SK-N-SH (cell line): ENCODE measurements around the gene OLFM2. TPM values are rescaled to one million over a fixed set of nuclear protein-coding genes. Genes with fewer than 3 reads are reported as not detected.

Experiments
- CTCF ChIA-PET: fragments of 300-600, 350-600 bp; formaldehyde crosslinking; extraction: SDS; loops from one replicate; lab custom pipeline; 2021; lab: Yijun Ruan, JAX
- POLR2A ChIA-PET: fragments of 350-600 bp; sonication (Branson Sonifier 250); formaldehyde crosslinking; extraction: SDS; loops from one replicate; lab custom pipeline; 2020; ENCODE audit warnings: antibody characterized with exemption, inconsistent platforms; lab: Yijun Ruan, JAX
- DNase-seq: peaks from one replicate; pipeline ENCODE4 v3.0.0; 2012
- H2AFZ ChIP-seq: fragments of 200-600 bp; sonication (generic); 2 replicates; pipeline ENCODE4 v1.8.1; 2016; ENCODE audit warnings: antibody characterized with exemption, mild to moderate bottlenecking, low read depth
- H3F3A ChIP-seq: fragments of 200-600 bp; sonication (generic); replicated peaks from 2 replicates; pipeline ENCODE3; 2016; ENCODE audit warnings: antibody characterized with exemption, mild to moderate bottlenecking; ENCODE audit not compliant: insufficient read depth
- H3K27ac ChIP-seq, 2 experiments: fragments of 200-500 bp in 1 of 2; fragments of 200-600 bp in 1 of 2; sonication (Bioruptor generic) in 1 of 2; sonication (generic), shearing (Covaris generic) in 1 of 2; 2 replicates each; pipeline versions ENCODE4 v1.5.1 to v1.6.1; 2014 to 2016; ENCODE audit warnings: low read depth in 2 of 2, inconsistent platforms in 1 of 2, low read length in 1 of 2, mild to moderate bottlenecking in 1 of 2, mixed read lengths in 1 of 2
- H3K27me3 ChIP-seq: fragments of 200-600 bp; sonication (generic), shearing (Covaris generic); 2 replicates; pipeline ENCODE4 v1.6.1; 2016; ENCODE audit warnings: mixed run types; ENCODE audit not compliant: insufficient read depth
- H3K36me3 ChIP-seq, 2 experiments: fragments of 200-500 bp in 1 of 2; fragments of 200-600 bp in 1 of 2; sonication (Bioruptor generic) in 1 of 2; sonication (generic) in 1 of 2; replicated peaks in 1 of 2; 2 replicates each; pipeline versions ENCODE3 to v1.5.1; 2014 to 2016; ENCODE audit warnings: low read length in 1 of 2, mild to moderate bottlenecking in 1 of 2; ENCODE audit not compliant: insufficient read depth in 2 of 2, control insufficient read depth in 1 of 2
- H3K4me1 ChIP-seq, 2 experiments: fragments of 200-500 bp in 1 of 2; fragments of 200-600 bp in 1 of 2; sonication (Bioruptor generic) in 1 of 2; sonication (generic), shearing (Covaris generic) in 1 of 2; 2 replicates each; pipeline versions ENCODE4 v1.5.1 to v1.6.1; 2014 to 2016; ENCODE audit warnings: low read depth in 1 of 2, low read length in 1 of 2, mixed run types in 1 of 2; ENCODE audit not compliant: insufficient read depth in 2 of 2, control insufficient read depth in 1 of 2
- H3K4me2 ChIP-seq: fragments of 200-600 bp; sonication (generic), shearing (Covaris generic); 2 replicates; pipeline ENCODE4 v1.6.1; 2017; ENCODE audit warnings: mixed run types
- H3K4me3 ChIP-seq, 2 experiments: fragments of 200-500 bp in 1 of 2; fragments of 200-600 bp in 1 of 2; sonication (Bioruptor generic) in 1 of 2; sonication (generic), shearing (Covaris generic) in 1 of 2; 2 replicates each; pipeline versions ENCODE4 v1.5.1 to v1.8.1; 2014 to 2016; ENCODE audit warnings: low read depth in 2 of 2, inconsistent platforms in 1 of 2, low read length in 1 of 2, mild to moderate bottlenecking in 1 of 2, mixed read lengths in 1 of 2, moderate library complexity in 1 of 2
- H3K79me2 ChIP-seq: fragments of 200-600 bp; sonication (generic); 2 replicates; pipeline ENCODE4 v1.8.1; 2017; ENCODE audit warnings: mild to moderate bottlenecking; ENCODE audit not compliant: insufficient read depth
- H3K9ac ChIP-seq: fragments of 200-600 bp; sonication (generic); 2 replicates; pipeline ENCODE4 v1.6.1; 2017; ENCODE audit warnings: mixed run types
- H3K9me2 ChIP-seq: fragments of 200-600 bp; sonication (generic); 2 replicates; pipeline ENCODE4 v1.6.1; 2017; ENCODE audit warnings: mixed run types
- H3K9me3 ChIP-seq: fragments of 200-600 bp; sonication (generic); 2 replicates; pipeline ENCODE4 v1.6.1; 2017; ENCODE audit warnings: mixed run types, mild to moderate bottlenecking, moderate library complexity
- H4K20me1 ChIP-seq: fragments of 200-600 bp; sonication (generic); 2 replicates; pipeline ENCODE4 v1.6.1; 2017; ENCODE audit warnings: mild to moderate bottlenecking, mixed run types; ENCODE audit not compliant: insufficient read depth
- CHD2 ChIP-seq: fragments of 150-350 bp; IDR thresholded peaks from 2 replicates; pipeline ENCODE4 v1.6.1; 2018; ENCODE audit warnings: low read length; ENCODE audit not compliant: partially characterized antibody
- ELF1 ChIP-seq: IDR thresholded peaks from 2 replicates; pipeline ENCODE4 v1.4.0; 2012
- EP300 ChIP-seq, 2 experiments: IDR thresholded peaks; 2 replicates each; pipeline versions ENCODE4 v1.4.0 to v1.6.1; 2012; ENCODE audit warnings: borderline replicate concordance in 1 of 2, low read depth in 1 of 2, low read length in 1 of 2
- FOSL2 ChIP-seq: IDR thresholded peaks from 2 replicates; pipeline ENCODE4 v1.4.0; 2012; ENCODE audit warnings: low read depth, mild to moderate bottlenecking, moderate library complexity, borderline replicate concordance
- FOXJ3 ChIP-seq: sonication (generic); formaldehyde crosslinking; IDR thresholded peaks from 2 replicates; pipeline ENCODE4 v1.5.1; 2020; ENCODE audit warnings: mild to moderate bottlenecking, missing genetic modification reagents
- FOXM1 ChIP-seq: IDR thresholded peaks from 2 replicates; pipeline ENCODE4 v1.4.0; 2012; ENCODE audit warnings: low read depth, mild to moderate bottlenecking
- GABPA ChIP-seq: IDR thresholded peaks from 2 replicates; pipeline ENCODE4 v1.4.0; 2012; ENCODE audit warnings: low read depth, mild to moderate bottlenecking
- GATA2 ChIP-seq: sonication (generic); formaldehyde crosslinking; IDR thresholded peaks from 2 replicates; pipeline ENCODE4 v1.5.0; 2020; ENCODE audit warnings: mild to moderate bottlenecking, missing genetic modification reagents
- IRF3 ChIP-seq: fragments of 150-350 bp; IDR thresholded peaks from 2 replicates; pipeline ENCODE4 v1.6.1; 2016; ENCODE audit warnings: mild to moderate bottlenecking, low read depth, low read length
- JUND ChIP-seq: IDR thresholded peaks from 2 replicates; pipeline ENCODE4 v1.4.0; 2012
- MAX ChIP-seq: IDR thresholded peaks from 2 replicates; pipeline ENCODE4 v1.4.0; 2012; ENCODE audit warnings: low read depth
- MEF2A ChIP-seq: IDR thresholded peaks from 2 replicates; pipeline ENCODE4 v1.4.0; 2012; ENCODE audit warnings: low read depth, borderline replicate concordance
- MXI1 ChIP-seq: IDR thresholded peaks from 2 replicates; pipeline ENCODE4 v1.6.1; 2012; ENCODE audit warnings: mild to moderate bottlenecking, low read depth, low read length, improper control_type of control experiment
- NFIC ChIP-seq: IDR thresholded peaks from 2 replicates; pipeline ENCODE4 v1.4.0; 2012; ENCODE audit warnings: borderline replicate concordance
- NRF1 ChIP-seq: IDR thresholded peaks from 2 replicates; pipeline ENCODE4 v1.6.1; 2012; ENCODE audit warnings: low read depth, mild to moderate bottlenecking, low read length
- PBX3 ChIP-seq: IDR thresholded peaks from 2 replicates; pipeline ENCODE4; 2012
- RAD21 ChIP-seq: IDR thresholded peaks from 2 replicates; pipeline ENCODE4 v1.6.1; 2012; ENCODE audit warnings: mild to moderate bottlenecking, low read length
- REST ChIP-seq: IDR thresholded peaks from 2 replicates; pipeline ENCODE4 v1.6.1; 2012; ENCODE audit warnings: mild to moderate bottlenecking, low read depth, low read length, moderate library complexity
- RFX5 ChIP-seq: IDR thresholded peaks from 2 replicates; pipeline ENCODE4 v1.6.1; 2012; ENCODE audit warnings: mild to moderate bottlenecking, improper control_type of control experiment, low read length
- RXRA ChIP-seq: IDR thresholded peaks from 2 replicates; pipeline ENCODE4 v1.4.0; 2012; ENCODE audit warnings: low read depth, mild to moderate bottlenecking, borderline replicate concordance
- SMC3 ChIP-seq: IDR thresholded peaks from 2 replicates; pipeline ENCODE4 v1.6.1; 2012; ENCODE audit warnings: low read depth, low read length, improper control_type of control experiment
- TAF1 ChIP-seq: IDR thresholded peaks from 2 replicates; pipeline ENCODE4 v1.6.1; 2012; ENCODE audit warnings: low read depth, mild to moderate bottlenecking, low read length, moderate library complexity, borderline replicate concordance
- TCF12 ChIP-seq: IDR thresholded peaks from 2 replicates; pipeline ENCODE4 v1.4.0; 2012
- USF1 ChIP-seq: IDR thresholded peaks from 2 replicates; pipeline ENCODE4 v1.4.0; 2012; ENCODE audit warnings: low read depth, borderline replicate concordance
- YY1 ChIP-seq: IDR thresholded peaks from 2 replicates; pipeline ENCODE4 v1.4.0; 2012; ENCODE audit warnings: low read depth, mild to moderate bottlenecking
- ZBTB33 ChIP-seq: IDR thresholded peaks from 2 replicates; pipeline ENCODE4 v1.4.0; 2012; ENCODE audit warnings: low read depth, borderline replicate concordance
- WGBS: methylation state at CpG from one replicate; pipeline ENCODE4 v1.1.6; 2017; ENCODE audit warnings: low lambda C conversion rate; 5-methylcytosine and 5-hydroxymethylcytosine counted together
- polyA plus RNA-seq, 3 experiments: library from polyadenylated mRNA; depleted of rRNA; stranded (reverse); fragments of >200 nt; gene quantifications; 2 replicates each; pipeline ENCODE4 v1.2.3, GENCODE V29; 2012

Gene OLFM2
- polyA plus RNA-seq, 1 of the 3 experiments (the other 2 are of a cell fraction): 10.7 TPM

GRCh38 chr19:9945319-9945966, 9.1 kb upstream of the OLFM2 start:
- POLR2A ChIA-PET: no interaction called here
- no peak overlapping the region for H3K4me3 ChIP-seq
- peaks cover 8 to 10% of the 10 kb centered on the region in 2 experiments; a peak in 2 of 4 replicates for H3K4me1 ChIP-seq
- TF ChIP-seq FOXM1 (no peak), ZBTB33 (no peak), SMC3 (no peak), RAD21 (no peak), CHD2 (no peak), NRF1 (no peak), EP300 (IDR thresholded peaks at IDR 0.05; ENCODE audit: borderline replicate concordance in 1 of 2, low read depth in 1 of 2, low read length in 1 of 2) (peak; percentile 53 to 73; a peak in 3 of 4 replicates), JUND (peak; percentile 49; the same call in 1 of the 2 replicates), FOSL2 (peak; percentile 86), RFX5 (no peak), MAX (peak; percentile 94; the same call in 1 of the 2 replicates), REST (peak; percentile 56; the same call in 1 of the 2 replicates), USF1 (no peak), RXRA (no peak), PBX3 (no peak), NFIC (peak; percentile 87), ELF1 (peak; percentile 71), TAF1 (no peak), MXI1 (peak; percentile 38; the same call in 1 of the 2 replicates), MEF2A (no peak), IRF3 (no peak), FOXJ3 (CRISPR knock-in tag) (no peak), YY1 (no peak), GATA2 (CRISPR knock-in tag) (no peak), TCF12 (peak; percentile 98), GABPA (no peak)

More at GRCh38 chr19:9945319-9945966, 9.1 kb upstream of the OLFM2 start:
- Histone ChIP-seq H3K79me2 (no peaks in the 10 kb centered on the region), H3K9me3 (no peaks in the 10 kb centered on the region), H3K27me3 (no peaks in the 10 kb centered on the region), H3K9ac (peak overlapping the region; percentile 70; the same call in 1 of the 2 replicates), H3K9me2 (no peaks in the 10 kb centered on the region), H3F3A (peaks cover 15% of the 10 kb centered on the region), H3K36me3 (no peaks in the 10 kb centered on the region), H3K4me2 (peak overlapping the region; percentile 61), H2AFZ (peak overlapping the region; percentile 88), H4K20me1 (no peaks in the 10 kb centered on the region), H3K27ac (peak overlapping the region; percentile 22 to 98)
- peak; percentile 78 for DNase-seq
- CTCF ChIA-PET: interaction anchor here (1.0 to 4.2 kb wide), 3 partner anchors 14 to 82 kb away, joined by 4 to 14 read pairs (median 10); no protein-coding TSS in a partner anchor
- 2% methylated on average over 14 of the region's 18 CpGs for whole genome bisulfite sequencing
